ENCODE measurements around the gene UVRAG.

DNA sequence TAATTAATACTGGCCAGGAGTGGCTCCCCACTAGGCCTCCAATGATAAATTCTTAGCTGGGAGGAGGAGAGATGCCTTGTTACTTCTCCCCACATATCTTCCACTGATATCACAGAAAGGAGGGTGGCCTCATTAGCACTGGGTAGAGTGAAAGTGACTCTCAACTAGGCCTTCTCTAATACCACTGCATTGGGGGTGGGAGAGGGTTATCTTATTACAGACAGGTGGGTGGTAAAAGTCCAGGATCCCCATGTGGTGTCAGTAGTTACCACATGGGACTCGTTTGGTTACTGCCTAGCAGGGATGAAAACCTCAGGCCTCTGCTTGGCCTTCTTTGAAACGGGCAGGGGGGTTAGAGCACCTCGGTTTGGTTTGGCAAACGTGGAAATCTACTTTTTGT is 167.3 kb downstream of the UVRAG start:
- TF ChIP-seq, protein P1, sequence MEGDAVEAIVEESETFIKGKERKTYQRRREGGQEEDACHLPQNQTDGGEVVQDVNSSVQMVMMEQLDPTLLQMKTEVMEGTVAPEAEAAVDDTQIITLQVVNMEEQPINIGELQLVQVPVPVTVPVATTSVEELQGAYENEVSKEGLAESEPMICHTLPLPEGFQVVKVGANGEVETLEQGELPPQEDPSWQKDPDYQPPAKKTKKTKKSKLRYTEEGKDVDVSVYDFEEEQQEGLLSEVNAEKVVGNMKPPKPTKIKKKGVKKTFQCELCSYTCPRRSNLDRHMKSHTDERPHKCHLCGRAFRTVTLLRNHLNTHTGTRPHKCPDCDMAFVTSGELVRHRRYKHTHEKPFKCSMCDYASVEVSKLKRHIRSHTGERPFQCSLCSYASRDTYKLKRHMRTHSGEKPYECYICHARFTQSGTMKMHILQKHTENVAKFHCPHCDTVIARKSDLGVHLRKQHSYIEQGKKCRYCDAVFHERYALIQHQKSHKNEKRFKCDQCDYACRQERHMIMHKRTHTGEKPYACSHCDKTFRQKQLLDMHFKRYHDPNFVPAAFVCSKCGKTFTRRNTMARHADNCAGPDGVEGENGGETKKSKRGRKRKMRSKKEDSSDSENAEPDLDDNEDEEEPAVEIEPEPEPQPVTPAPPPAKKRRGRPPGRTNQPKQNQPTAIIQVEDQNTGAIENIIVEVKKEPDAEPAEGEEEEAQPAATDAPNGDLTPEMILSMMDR (IDR thresholded peaks at IDR 0.05) = no peak
- TF ChIP-seq POLR2A (IDR thresholded peaks at IDR 0.05) = no peak

Measured in tibial nerve (tissue), 3 donors.